Fibroblast of lung (primary cell): ENCODE measurements around the gene DIPK1B. TPM values are rescaled to one million over a fixed set of nuclear protein-coding genes. Genes with fewer than 3 reads are reported as not detected.

Experiments used
- DNase-seq, 2 donors: peaks; one replicate each; pipeline versions ENCODE4 v3.0.0 to v3.0.0-alpha.2; 2010; ENCODE audit warnings: low read depth in 2 of 2
- H2AFZ ChIP-seq: 2 replicates; pipeline ENCODE4 v1.5.1; 2012; ENCODE audit warnings: low read length, control low read depth, inconsistent platforms
- H3K27ac ChIP-seq: 2 replicates; pipeline ENCODE4 v1.5.1; 2011; ENCODE audit warnings: low read length, control low read depth; ENCODE audit not compliant: insufficient read depth
- H3K27me3 ChIP-seq: 2 replicates; pipeline ENCODE4 v1.5.1; 2011; ENCODE audit warnings: mild to moderate bottlenecking, low read length; ENCODE audit not compliant: control insufficient read depth, insufficient read depth
- H3K36me3 ChIP-seq: 2 replicates; pipeline ENCODE4 v1.5.1; 2011; ENCODE audit warnings: low read length; ENCODE audit not compliant: control insufficient read depth, insufficient read depth
- H3K4me1 ChIP-seq: 2 replicates; pipeline ENCODE4 v1.5.1; 2011; ENCODE audit warnings: low read length; ENCODE audit not compliant: control insufficient read depth, insufficient read depth; ENCODE audit errors: extremely low read depth
- H3K4me2 ChIP-seq: 2 replicates; pipeline ENCODE4 v1.5.1; 2011; ENCODE audit warnings: low read length, control low read depth; ENCODE audit not compliant: insufficient read depth; ENCODE audit errors: extremely low read depth
- H3K4me3 ChIP-seq, 4 experiments: fragments of 200-600 bp in 1 of 4; sonication (generic) in 1 of 4; replicated peaks in 1 of 4; 2 replicates each; pipeline ENCODE4 v1.5.1; 2011 to 2016; ENCODE audit warnings: low read length in 4 of 4, low read depth in 3 of 4, mild to moderate bottlenecking in 3 of 4, control low read depth in 2 of 4, inconsistent platforms in 1 of 4, mixed read lengths in 1 of 4; ENCODE audit not compliant: insufficient read depth in 1 of 4; ENCODE audit errors: control extremely low read depth in 1 of 4
- H3K79me2 ChIP-seq: 2 replicates; pipeline ENCODE4 v1.5.1; 2012; ENCODE audit warnings: mild to moderate bottlenecking, low read length, inconsistent platforms; ENCODE audit not compliant: control insufficient read depth, insufficient read depth
- H3K9ac ChIP-seq: 2 replicates; pipeline ENCODE4 v1.5.1; 2011; ENCODE audit warnings: mild to moderate bottlenecking, low read length, control low read depth; ENCODE audit not compliant: insufficient read depth
- H3K9me3 ChIP-seq: 2 replicates; pipeline ENCODE4 v1.5.1; 2012; ENCODE audit warnings: low read depth, low read length; ENCODE audit not compliant: control insufficient read depth, insufficient read depth
- H4K20me1 ChIP-seq: 2 replicates; pipeline ENCODE4 v1.5.1; 2011; ENCODE audit warnings: low read length; ENCODE audit not compliant: control insufficient read depth, insufficient read depth; ENCODE audit errors: extremely low read depth
- CTCF ChIP-seq, 2 donors: IDR thresholded peaks in 1 of 2; conservative IDR thresholded peaks in 1 of 2; 1 replicate in 1 of 2; 2 replicates in 1 of 2; pipeline ENCODE4 v1.5.1; 2011 to 2012; ENCODE audit warnings: low read length in 2 of 2, control low read depth in 1 of 2, inconsistent platforms in 1 of 2, low read depth in 1 of 2, mild to moderate bottlenecking in 1 of 2
- EZH2 ChIP-seq: IDR thresholded peaks from 2 replicates; pipeline ENCODE4 v1.5.1; 2012; ENCODE audit warnings: low read length, control low read depth, mild to moderate bottlenecking; ENCODE audit errors: missing control alignments
- polyA plus RNA-seq, 2 donors: library from polyadenylated mRNA; depleted of rRNA in 1 of 2; stranded (reverse) in 1 of 2; unstranded in 1 of 2; fragments of >200 nt; gene quantifications; 2 replicates each; pipeline ENCODE4 v1.2.1, GENCODE V29; 2011 to 2012; ENCODE audit warnings: missing spikeins in 1 of 2
- total RNA-seq: library from RNA; depleted of rRNA; stranded (reverse); fragments of >200 nt; gene quantifications from 2 replicates; pipeline ENCODE4 v1.2.1, GENCODE V29; 2014

The DIPK1B gene
- total and polyA plus RNA-seq, 2 donors (not counting 1 experiment from before 2014, with no cell fraction given) = 0.16 to 0.33 TPM

- no peak for TF ChIP-seq EZH2
- TF ChIP-seq CTCF (conservative IDR thresholded peaks at IDR 0.05 in 1 of 2, IDR thresholded peaks at IDR 0.05 in 1 of 2; ENCODE audit: low read depth in 1 of 2, low read length in 2 of 2) = no peak
- DNase-seq = no peak
- Histone ChIP-seq H3K4me1 (peaks cover 4% of the 10 kb centered on the region), H3K27me3 (no peaks in the 10 kb centered on the region), H3K9me3 (no peaks in the 10 kb centered on the region), H3K4me3 (no peak overlapping the region), H3K4me2 (no peak overlapping the region), H3K9ac (no peak overlapping the region), H3K27ac (no peak overlapping the region), H3K36me3 (no peaks in the 10 kb centered on the region), H4K20me1 (no peaks in the 10 kb centered on the region), H3K79me2 (peaks cover 5% of the 10 kb centered on the region), H2AFZ (no peak overlapping the region)
Observed at GRCh38 chr9:136682710-136683109, 29.7 kb upstream of the DIPK1B start.

- DNase-seq = no peak
- Histone ChIP-seq H3K4me2 (no peak overlapping the region), H3K79me2 (peaks cover 5% of the 10 kb centered on the region), H4K20me1 (no peaks in the 10 kb centered on the region), H3K9ac (no peak overlapping the region), H3K27ac (no peak overlapping the region), H2AFZ (no peak overlapping the region), H3K9me3 (no peaks in the 10 kb centered on the region), H3K4me1 (peaks cover 6% of the 10 kb centered on the region), H3K27me3 (no peaks in the 10 kb centered on the region), H3K36me3 (no peaks in the 10 kb centered on the region), H3K4me3 (no peak overlapping the region)
- no peak for TF ChIP-seq CTCF (conservative IDR thresholded peaks at IDR 0.05 in 1 of 2, IDR thresholded peaks at IDR 0.05 in 1 of 2; ENCODE audit: low read depth in 1 of 2, low read length in 2 of 2)
- TF ChIP-seq EZH2 = no peak
Observed at GRCh38 chr9:136683173-136683745, 29.1 kb upstream of the DIPK1B start.

- H3K27ac ChIP-seq = no peak overlapping the region
- no peaks in the 10 kb centered on the region for H3K9me3 ChIP-seq
- TF ChIP-seq EZH2 = no peak
- no peak overlapping the region for H3K4me2 ChIP-seq
- no peaks in the 10 kb centered on the region for H4K20me1 ChIP-seq
- no peaks in the 10 kb centered on the region for H3K36me3 ChIP-seq
- H3K27me3 ChIP-seq = no peaks in the 10 kb centered on the region
- DNase-seq = no peak
- no peak overlapping the region for H3K9ac ChIP-seq
- H2AFZ ChIP-seq = no peak overlapping the region
- H3K4me1 ChIP-seq = peaks cover 8% of the 10 kb centered on the region
- H3K4me3 ChIP-seq = no peak overlapping the region
- peaks cover 5% of the 10 kb centered on the region for H3K79me2 ChIP-seq
Observed at GRCh38 chr9:136683755-136684154, 28.6 kb upstream of the DIPK1B start.
